Measurements from ENCODE around the gene CCDC50.

The CCDC50 gene

GRCh38 chr3:191383124-191383523, 53.9 kb downstream of the CCDC50 start:
- peak; percentile 17 for DNase-seq

- no peak for DNase-seq
Observed at GRCh38 chr3:191385101-191385500, 55.9 kb downstream of the CCDC50 start.

GRCh38 chr3:191387441-191388077, 58.4 kb downstream of the CCDC50 start:
- DNase-seq, result no peak

GRCh38 chr3:191388823-191389222, 59.6 kb downstream of the CCDC50 start:
- no peak for DNase-seq

GRCh38 chr3:191390580-191390979, 61.4 kb downstream of the CCDC50 start:
- no peak for DNase-seq

GRCh38 chr3:191391861-191392808, 62.9 kb downstream of the CCDC50 start:
- DNase-seq, result no peak

- no peak for DNase-seq
Observed at GRCh38 chr3:191393146-191393545, 64.0 kb downstream of the CCDC50 start.

- no peak for DNase-seq
Observed at GRCh38 chr3:191397771-191398170, 68.6 kb downstream of the CCDC50 start.

- DNase-seq, result no peak
Observed at GRCh38 chr3:191398607-191399006, 69.4 kb downstream of the CCDC50 start.

GRCh38 chr3:191399918-191400317, 70.7 kb downstream of the CCDC50 start:
- no peak for DNase-seq

GRCh38 chr3:191401775-191402357, 72.7 kb downstream of the CCDC50 start:
- DNase-seq, result no peak

- DNase-seq, result no peak
Observed at GRCh38 chr3:191409791-191410359, 80.7 kb downstream of the CCDC50 start.

GRCh38 chr3:191412759-191413158, 83.6 kb downstream of the CCDC50 start:
- DNase-seq, result no peak

- DNase-seq, result no peak
Observed at GRCh38 chr3:191414286-191414685, 85.1 kb downstream of the CCDC50 start.

GRCh38 chr3:191414732-191415131, 85.5 kb downstream of the CCDC50 start:
- no peak for DNase-seq

GRCh38 chr3:191415566-191415965, 86.4 kb downstream of the CCDC50 start:
- no peak for DNase-seq

GRCh38 chr3:191417457-191417729, 88.2 kb downstream of the CCDC50 start:
- no peak for DNase-seq

GRCh38 chr3:191420771-191421170, 91.6 kb downstream of the CCDC50 start:
- no peak for DNase-seq

- DNase-seq, result no peak
Observed at GRCh38 chr3:191424881-191425280, 95.7 kb downstream of the CCDC50 start.

GRCh38 chr3:191425322-191425734, 96.1 kb downstream of the CCDC50 start:
- no peak for DNase-seq

- no peak for DNase-seq
Observed at GRCh38 chr3:191426311-191426710, 97.1 kb downstream of the CCDC50 start.

- DNase-seq, result no peak
Observed at GRCh38 chr3:191428177-191428576, 99.0 kb downstream of the CCDC50 start.

GRCh38 chr3:191430103-191430502, 100.9 kb downstream of the CCDC50 start:
- no peak for DNase-seq
